NB4 (cell line): ENCODE results near the gene HOXC5.

ENCODE experiments used
- MYC ChIP-seq: IDR thresholded peaks from 2 replicates; pipeline ENCODE4 v1.6.1; 2011; ENCODE audit warnings: low read depth, low read length
- TF ChIP-seq, protein P1 (sequence below): IDR thresholded peaks from one replicate; pipeline ENCODE4 v1.5.1; 2012; ENCODE audit warnings: low read depth, low read length

DNA sequence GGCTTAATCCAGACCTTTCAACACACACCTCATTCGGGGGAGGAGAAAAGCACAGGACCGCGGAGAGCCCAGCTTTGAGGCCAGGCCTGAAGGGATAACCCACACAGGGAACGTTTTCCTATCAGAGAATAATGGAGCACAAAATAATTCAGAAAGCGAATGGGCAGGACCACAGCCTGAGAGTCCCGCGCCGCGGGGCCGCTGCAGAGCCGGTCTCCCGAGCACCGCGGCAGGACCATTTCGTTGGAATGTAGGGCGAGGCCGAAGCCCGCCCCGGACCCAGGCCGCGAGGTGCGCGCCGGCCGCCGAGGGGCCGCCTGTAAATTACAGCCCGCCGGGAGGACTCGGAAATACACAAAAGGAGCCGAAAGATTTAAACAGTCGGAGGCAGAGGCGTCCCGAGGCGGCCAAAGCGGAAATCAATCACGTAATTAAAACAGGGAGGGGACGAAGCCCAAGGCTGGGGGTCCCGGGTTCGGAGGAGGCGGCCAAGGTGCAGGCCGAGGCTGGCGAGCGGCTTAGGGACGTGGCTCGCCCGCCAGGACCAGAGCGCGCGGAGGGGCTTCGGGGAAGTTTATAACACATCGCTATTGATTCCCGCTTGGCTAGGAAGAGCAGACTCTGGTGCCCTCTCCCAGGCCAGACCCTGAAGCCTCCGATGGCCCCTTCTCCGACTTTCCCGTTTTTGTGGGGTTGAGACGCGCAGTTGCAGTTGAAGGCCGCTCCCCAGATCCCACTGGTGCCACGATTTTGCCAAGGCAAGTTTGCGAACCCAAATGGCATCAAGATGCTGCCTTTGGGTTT is 14.5 kb downstream of the HOXC5 start:
- TF ChIP-seq, protein P1, sequence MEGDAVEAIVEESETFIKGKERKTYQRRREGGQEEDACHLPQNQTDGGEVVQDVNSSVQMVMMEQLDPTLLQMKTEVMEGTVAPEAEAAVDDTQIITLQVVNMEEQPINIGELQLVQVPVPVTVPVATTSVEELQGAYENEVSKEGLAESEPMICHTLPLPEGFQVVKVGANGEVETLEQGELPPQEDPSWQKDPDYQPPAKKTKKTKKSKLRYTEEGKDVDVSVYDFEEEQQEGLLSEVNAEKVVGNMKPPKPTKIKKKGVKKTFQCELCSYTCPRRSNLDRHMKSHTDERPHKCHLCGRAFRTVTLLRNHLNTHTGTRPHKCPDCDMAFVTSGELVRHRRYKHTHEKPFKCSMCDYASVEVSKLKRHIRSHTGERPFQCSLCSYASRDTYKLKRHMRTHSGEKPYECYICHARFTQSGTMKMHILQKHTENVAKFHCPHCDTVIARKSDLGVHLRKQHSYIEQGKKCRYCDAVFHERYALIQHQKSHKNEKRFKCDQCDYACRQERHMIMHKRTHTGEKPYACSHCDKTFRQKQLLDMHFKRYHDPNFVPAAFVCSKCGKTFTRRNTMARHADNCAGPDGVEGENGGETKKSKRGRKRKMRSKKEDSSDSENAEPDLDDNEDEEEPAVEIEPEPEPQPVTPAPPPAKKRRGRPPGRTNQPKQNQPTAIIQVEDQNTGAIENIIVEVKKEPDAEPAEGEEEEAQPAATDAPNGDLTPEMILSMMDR: no peak
- TF ChIP-seq MYC: no peak
